RPMI8226 (cell line): Measurements from ENCODE around the gene LAMTOR4.

Source experiments
- DNase-seq: peaks from one replicate; pipeline ENCODE4 v3.0.0-alpha.2; 2015

The LAMTOR4 gene

GRCh38 chr7:100154651-100155491, 6.2 kb downstream of the LAMTOR4 start:
- no peak for DNase-seq

- DNase-seq: no peak
Measured at GRCh38 chr7:100155553-100156317, 7.0 kb downstream of the LAMTOR4 start.

GRCh38 chr7:100156331-100157068, 7.8 kb downstream of the LAMTOR4 start:
- no peak for DNase-seq

- no peak for DNase-seq
Measured at GRCh38 chr7:100157069-100157333, 8.3 kb downstream of the LAMTOR4 start.

- DNase-seq: peak; percentile 25
Measured at GRCh38 chr7:100157334-100158228, 8.9 kb downstream of the LAMTOR4 start.

- peak; percentile 93 for DNase-seq
Measured at GRCh38 chr7:100158229-100159098, 9.7 kb downstream of the LAMTOR4 start, which contains the start of gene TRAPPC14. TSS of gene TRAPPC14 (minus strand) at chr7:100158723. CDS start at chr7:100158499, 224 bp downstream.

- DNase-seq: no peak
Measured at GRCh38 chr7:100159099-100159623, 10.4 kb downstream of the LAMTOR4 start.

DNA sequence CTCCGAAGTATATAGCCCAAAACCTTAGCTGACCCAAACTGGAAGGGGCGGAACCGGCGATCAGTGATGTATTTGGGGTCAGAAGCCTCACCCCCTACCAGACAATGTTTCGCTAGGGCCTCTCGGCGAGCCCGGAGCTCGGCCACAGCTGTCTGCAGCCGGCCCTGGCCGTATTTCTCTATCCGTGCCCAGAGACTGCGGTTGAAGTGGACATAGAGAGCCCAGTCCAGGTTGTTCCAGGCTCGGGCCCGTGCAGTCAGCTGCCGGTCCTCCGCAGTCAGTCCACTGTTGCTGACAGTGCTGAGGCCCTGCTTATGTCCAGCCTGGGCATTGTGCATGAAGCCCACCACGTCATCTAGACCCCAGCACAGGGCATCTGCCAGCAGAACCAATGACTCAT, 11.3 kb downstream of the LAMTOR4 start:
- DNase-seq: no peak

DNA sequence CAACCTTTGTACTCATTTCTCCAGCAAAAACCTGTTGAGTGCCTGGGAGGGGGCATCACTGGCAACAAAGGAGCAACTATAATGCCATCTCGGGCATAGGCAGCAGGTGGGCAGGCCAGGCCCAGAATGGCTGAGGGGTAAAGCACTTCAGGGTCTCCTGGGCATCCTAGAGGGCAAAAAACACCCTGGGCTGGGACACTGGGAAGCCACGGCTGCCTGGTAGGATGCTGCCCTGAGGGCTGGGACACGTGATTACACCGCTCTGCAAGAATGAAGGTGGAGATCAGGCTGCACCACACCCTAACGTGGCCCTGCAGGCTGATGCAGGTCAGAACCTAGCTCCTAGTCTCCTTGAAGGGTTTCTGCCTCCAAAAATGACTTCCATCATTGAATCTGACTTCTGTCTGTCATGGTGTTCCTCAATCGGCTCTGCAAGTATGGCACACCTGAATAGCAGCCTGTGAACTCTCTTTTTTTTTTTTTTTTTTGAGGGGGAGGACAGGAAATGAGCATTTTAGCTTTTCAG, 14.4 kb downstream of the LAMTOR4 start:
- DNase-seq: peak; percentile 31

GRCh38 chr7:100163871-100164270, 15.2 kb downstream of the LAMTOR4 start:
- no peak for DNase-seq

DNA sequence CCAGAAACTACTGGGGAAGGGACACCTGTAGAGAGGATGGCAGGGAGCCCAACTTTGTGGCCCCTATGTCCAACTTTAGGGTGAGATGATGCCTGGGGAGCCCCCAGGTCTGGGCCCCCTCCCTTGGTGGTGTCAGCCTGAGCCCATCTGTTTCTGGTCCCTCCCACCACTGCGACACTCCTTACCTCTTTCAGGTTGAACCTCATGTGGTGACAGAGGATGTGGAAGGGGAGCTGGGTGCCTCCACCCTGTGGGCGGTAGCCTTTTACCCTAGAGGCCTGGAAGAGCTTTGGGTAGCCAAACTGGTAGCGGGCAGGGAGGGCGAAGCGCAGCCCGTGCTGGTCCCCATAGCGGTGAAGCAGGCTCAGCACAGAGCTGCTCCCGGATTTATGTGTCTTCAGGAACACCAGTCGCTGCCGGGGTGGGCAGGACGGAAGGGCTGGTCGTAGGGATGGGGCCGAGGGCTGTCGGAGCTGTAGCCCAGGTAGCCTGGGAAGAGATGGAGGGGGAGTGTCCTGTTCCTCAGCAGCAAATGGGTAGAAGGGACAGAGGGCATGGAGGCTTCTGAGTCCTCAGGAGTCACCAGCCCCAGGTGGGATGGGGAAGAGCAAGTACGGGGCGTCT, 17.7 kb downstream of the LAMTOR4 start:
- DNase-seq: peak; percentile 52

- peak; percentile 22 for DNase-seq
Measured at GRCh38 chr7:100166970-100167911, 18.5 kb downstream of the LAMTOR4 start.

- DNase-seq: no peak
Measured at GRCh38 chr7:100167912-100168323, 19.2 kb downstream of the LAMTOR4 start.

DNA sequence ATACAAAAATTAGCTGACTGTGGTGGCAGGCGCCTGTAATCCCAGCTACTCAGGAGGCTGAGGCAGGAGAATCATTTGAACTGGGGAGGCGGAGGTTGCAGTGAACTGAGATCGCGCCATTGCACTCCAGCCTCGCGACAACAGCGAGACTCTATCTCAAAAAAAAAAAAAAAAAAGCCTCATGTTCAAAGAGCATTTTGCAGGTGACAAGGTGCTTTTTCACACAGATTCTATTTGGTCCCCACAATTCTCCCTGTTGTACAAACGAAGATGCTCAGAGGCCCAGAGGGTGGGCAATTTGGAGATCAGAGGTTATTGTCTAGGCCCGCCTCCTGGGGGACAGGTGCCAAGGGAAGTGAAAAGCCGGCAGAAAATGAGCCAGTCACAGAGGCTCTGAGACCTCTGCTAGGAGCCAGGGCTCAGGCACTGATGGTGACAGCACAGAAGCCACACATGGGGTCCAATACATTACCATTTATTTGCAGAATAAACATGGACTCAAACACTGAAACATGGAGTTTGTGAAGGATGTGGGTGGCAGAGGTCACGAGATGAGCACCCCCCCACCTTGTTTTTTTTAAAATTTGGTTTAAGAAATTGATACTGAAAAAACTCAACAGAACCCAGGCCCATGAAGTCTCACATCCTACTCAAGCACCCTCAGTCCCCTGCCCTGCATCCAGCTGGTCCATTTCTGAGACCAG, 20.6 kb downstream of the LAMTOR4 start:
- DNase-seq: peak; percentile 51

DNA sequence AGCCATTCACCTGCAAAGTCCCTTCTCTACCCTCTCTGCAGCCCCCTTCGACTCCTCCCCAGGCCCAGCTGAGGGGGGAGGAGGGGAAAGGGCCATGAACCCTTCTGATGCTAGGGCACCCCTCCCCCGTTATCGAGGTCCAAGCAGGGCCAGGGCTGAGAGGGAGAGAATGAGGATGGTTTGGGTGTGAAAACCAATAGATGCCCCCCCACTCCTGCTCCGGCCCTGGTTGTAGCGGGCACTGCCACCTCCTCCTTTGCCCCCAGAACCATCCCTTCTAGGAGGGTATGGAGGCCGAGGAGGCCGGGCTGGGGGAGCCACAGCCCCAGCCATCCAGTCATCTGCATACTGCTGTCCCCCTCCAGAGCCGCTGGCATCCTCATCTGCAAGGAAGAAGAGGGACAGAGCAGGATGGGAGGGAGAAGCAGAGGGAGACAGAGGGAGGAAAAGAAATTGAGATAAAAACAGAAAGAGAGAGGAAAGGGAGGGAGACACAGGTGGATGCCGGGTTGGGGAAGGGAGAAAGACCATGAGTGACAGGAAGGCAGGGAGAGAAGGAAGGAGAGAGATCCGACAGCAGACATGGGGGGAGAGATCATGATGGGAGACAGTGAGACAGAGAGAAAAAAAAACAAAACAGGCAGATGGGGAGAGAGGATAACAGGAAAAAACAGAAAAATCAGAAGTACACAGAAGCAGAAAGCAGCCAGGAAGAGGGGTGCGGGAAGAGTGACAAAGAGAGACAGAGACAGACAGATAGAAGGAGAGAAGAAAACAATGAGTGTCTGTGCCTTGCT, 21.6 kb downstream of the LAMTOR4 start:
- no peak for DNase-seq

DNA sequence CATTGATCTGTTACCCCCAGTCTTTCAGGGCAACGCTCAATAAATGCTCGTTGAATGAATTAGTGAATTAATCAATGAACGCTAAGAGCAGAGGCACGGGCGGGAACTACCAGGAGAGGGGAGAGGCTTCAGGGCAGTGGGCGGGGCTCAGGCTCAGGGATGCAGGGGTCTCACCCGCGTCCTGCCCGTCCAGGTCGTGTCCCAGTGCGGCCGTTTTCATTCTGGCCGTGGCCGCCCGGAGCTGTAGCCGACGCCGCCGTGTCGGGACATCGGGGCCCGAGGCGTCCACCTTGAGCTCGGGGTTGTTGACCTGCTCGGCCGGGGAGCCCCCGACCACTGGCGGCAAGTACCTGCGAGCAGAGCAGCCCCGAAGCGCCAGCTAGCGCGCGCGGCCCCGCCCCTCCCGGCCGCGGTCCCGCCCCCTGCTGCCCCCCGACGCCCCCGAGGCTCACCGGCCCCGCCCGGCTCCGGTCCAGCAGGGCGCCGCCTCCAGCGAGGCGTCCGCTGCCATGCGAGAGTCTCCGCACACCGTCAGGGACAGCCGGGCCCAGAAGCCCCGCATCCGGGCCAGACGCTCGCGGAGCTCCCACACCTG, 22.5 kb downstream of the LAMTOR4 start:
- DNase-seq: peak; percentile 38

GRCh38 chr7:100171840-100172239, 23.1 kb downstream of the LAMTOR4 start:
- DNase-seq: peak; percentile 22
